HepG2 (cell line): ENCODE measurements around the gene C19orf73. TPM values are rescaled to one million over a fixed set of nuclear protein-coding genes. Genes with fewer than 3 reads are reported as not detected.
A peak's percentile ranks its signal among the peaks of the same experiment; 100 is the strongest.

Experiments
- CCDC6 ChIP-seq: sonication (generic); formaldehyde crosslinking; IDR thresholded peaks from 2 replicates; pipeline ENCODE4 v1.8.1; 2022; ENCODE audit warnings: mild to moderate bottlenecking, missing genetic modification reagents, moderate library complexity
- TAF1 ChIP-seq: sonication (generic); formaldehyde crosslinking; IDR thresholded peaks from 2 replicates; pipeline ENCODE4 v1.4.0; 2020; ENCODE audit warnings: missing genetic modification reagents
- ZNF335 ChIP-seq: sonication (generic); formaldehyde crosslinking; IDR thresholded peaks from 2 replicates; pipeline ENCODE4 v1.4.0; 2020; ENCODE audit warnings: missing genetic modification reagents
- ZNF766 ChIP-seq: sonication (generic); formaldehyde crosslinking; IDR thresholded peaks from 2 replicates; pipeline ENCODE4 v1.5.0; 2020; ENCODE audit warnings: missing genetic modification reagents, borderline replicate concordance
- polyA plus RNA-seq, 8 experiments: library from polyadenylated mRNA; depleted of rRNA in 3 of 8; stranded (reverse) in 7 of 8; unstranded in 1 of 8; fragments of >200 nt; fragmentation: Illumina TruSeq in 4 of 8; extraction: Trizol in 4 of 8; gene quantifications; 2 replicates each; pipeline versions ENCODE4 v1.2.1 to v1.2.3, GENCODE V29; 2011 to 2016; ENCODE audit warnings: low read depth in 4 of 8, missing spikeins in 1 of 8, mixed read lengths in 1 of 8; ENCODE audit not compliant: insufficient read depth in 1 of 8
- total RNA-seq, 5 experiments: library from RNA; depleted of rRNA; stranded (reverse); fragments of >200 nt; fragmentation: Illumina TruSeq; extraction: Trizol; gene quantifications; 2 replicates each; pipeline ENCODE4 v1.2.3, GENCODE V29; 2016; ENCODE audit warnings: low read depth in 1 of 5
- TF ChIP-seq, protein P1 (sequence below): sonication (generic); formaldehyde crosslinking; IDR thresholded peaks from 2 replicates; pipeline ENCODE4 v1.5.0; 2020; ENCODE audit warnings: mild to moderate bottlenecking, missing genetic modification reagents, borderline replicate concordance
- TF ChIP-seq, protein P2 (sequence below): sonication (generic); formaldehyde crosslinking; IDR thresholded peaks from 2 replicates; pipeline ENCODE4 v1.4.0; 2020; ENCODE audit warnings: missing genetic modification reagents
- TF ChIP-seq, protein P3 (sequence below): IDR thresholded peaks from 2 replicates; pipeline ENCODE4 v1.4.0; 2020; ENCODE audit warnings: mild to moderate bottlenecking, missing genetic modification reagents

C19orf73 gene
- total and polyA plus RNA-seq, 2 of the 13 experiments (the other 11 are each of a cell fraction or from before 2014, with no cell fraction given): 1.4 to 1.5 TPM

DNA sequence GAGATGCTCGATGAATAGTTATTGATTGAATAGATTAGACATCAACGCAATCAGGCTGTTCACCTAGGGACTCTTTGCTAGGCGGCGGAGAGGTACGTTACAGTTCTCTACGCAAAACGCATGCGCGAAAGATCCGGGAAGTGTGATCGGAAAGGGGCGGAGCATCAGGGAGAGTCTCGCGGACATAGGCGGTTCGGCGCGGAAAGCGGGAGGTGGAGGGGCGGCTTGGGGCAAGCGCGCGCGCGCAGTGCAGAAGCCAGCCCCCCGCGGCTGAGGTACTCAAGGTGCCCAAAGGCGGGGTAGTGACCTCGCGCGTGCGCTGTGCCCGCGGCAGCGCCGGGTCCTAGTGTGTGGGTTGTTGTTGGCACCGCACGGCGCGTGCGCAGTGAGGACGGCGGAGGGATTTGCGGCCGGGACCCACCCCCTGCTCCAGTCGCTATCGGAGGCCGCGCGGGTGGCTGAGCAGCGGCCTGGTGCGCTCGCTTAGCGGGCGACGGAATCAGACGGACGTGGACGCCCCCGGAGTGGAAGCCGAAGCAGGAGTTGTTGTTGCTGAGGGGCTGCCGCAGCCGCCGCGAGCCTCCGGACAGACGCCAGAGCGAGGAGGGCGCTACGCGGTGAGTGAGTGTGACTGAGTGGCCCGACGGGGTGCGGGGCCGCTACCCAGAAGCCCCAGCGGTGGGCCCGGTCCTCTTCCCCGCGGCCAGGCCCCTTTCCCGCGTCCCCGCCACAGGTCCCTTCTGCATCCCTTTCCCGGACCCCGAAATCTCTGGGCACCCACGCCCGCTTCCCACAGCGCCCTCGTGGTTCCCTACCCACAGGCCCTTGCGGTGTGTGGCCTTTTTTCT lies 33.7 kb downstream of the C19orf73 start, which contains the start of gene SNRNP70 (continued):
- TF ChIP-seq, protein P1, sequence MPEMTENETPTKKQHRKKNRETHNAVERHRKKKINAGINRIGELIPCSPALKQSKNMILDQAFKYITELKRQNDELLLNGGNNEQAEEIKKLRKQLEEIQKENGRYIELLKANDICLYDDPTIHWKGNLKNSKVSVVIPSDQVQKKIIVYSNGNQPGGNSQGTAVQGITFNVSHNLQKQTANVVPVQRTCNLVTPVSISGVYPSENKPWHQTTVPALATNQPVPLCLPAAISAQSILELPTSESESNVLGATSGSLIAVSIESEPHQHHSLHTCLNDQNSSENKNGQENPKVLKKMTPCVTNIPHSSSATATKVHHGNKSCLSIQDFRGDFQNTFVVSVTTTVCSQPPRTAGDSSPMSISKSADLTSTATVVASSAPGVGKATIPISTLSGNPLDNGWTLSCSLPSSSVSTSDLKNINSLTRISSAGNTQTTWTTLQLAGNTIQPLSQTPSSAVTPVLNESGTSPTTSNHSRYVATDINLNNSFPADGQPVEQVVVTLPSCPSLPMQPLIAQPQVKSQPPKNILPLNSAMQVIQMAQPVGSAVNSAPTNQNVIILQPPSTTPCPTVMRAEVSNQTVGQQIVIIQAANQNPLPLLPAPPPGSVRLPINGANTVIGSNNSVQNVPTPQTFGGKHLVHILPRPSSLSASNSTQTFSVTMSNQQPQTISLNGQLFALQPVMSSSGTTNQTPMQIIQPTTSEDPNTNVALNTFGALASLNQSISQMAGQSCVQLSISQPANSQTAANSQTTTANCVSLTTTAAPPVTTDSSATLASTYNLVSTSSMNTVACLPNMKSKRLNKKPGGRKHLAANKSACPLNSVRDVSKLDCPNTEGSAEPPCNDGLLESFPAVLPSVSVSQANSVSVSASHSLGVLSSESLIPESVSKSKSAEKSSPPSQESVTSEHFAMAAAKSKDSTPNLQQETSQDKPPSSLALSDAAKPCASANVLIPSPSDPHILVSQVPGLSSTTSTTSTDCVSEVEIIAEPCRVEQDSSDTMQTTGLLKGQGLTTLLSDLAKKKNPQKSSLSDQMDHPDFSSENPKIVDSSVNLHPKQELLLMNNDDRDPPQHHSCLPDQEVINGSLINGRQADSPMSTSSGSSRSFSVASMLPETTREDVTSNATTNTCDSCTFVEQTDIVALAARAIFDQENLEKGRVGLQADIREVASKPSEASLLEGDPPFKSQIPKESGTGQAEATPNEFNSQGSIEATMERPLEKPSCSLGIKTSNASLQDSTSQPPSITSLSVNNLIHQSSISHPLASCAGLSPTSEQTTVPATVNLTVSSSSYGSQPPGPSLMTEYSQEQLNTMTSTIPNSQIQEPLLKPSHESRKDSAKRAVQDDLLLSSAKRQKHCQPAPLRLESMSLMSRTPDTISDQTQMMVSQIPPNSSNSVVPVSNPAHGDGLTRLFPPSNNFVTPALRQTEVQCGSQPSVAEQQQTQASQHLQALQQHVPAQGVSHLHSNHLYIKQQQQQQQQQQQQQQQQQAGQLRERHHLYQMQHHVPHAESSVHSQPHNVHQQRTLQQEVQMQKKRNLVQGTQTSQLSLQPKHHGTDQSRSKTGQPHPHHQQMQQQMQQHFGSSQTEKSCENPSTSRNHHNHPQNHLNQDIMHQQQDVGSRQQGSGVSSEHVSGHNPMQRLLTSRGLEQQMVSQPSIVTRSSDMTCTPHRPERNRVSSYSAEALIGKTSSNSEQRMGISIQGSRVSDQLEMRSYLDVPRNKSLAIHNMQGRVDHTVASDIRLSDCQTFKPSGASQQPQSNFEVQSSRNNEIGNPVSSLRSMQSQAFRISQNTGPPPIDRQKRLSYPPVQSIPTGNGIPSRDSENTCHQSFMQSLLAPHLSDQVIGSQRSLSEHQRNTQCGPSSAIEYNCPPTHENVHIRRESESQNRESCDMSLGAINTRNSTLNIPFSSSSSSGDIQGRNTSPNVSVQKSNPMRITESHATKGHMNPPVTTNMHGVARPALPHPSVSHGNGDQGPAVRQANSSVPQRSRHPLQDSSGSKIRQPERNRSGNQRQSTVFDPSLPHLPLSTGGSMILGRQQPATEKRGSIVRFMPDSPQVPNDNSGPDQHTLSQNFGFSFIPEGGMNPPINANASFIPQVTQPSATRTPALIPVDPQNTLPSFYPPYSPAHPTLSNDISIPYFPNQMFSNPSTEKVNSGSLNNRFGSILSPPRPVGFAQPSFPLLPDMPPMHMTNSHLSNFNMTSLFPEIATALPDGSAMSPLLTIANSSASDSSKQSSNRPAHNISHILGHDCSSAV (CRISPR knock-in tag): 0 out of 2 replicates have a peak, but pooled peaks have one; percentile 17
- TF ChIP-seq, protein P2, sequence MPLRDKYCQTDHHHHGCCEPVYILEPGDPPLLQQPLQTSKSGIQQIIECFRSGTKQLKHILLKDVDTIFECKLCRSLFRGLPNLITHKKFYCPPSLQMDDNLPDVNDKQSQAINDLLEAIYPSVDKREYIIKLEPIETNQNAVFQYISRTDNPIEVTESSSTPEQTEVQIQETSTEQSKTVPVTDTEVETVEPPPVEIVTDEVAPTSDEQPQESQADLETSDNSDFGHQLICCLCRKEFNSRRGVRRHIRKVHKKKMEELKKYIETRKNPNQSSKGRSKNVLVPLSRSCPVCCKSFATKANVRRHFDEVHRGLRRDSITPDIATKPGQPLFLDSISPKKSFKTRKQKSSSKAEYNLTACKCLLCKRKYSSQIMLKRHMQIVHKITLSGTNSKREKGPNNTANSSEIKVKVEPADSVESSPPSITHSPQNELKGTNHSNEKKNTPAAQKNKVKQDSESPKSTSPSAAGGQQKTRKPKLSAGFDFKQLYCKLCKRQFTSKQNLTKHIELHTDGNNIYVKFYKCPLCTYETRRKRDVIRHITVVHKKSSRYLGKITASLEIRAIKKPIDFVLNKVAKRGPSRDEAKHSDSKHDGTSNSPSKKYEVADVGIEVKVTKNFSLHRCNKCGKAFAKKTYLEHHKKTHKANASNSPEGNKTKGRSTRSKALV (CRISPR knock-in tag): 0 out of 2 replicates have a peak, but pooled peaks have one; percentile 57
- peak; percentile 99 for TF ChIP-seq TAF1 (CRISPR knock-in tag)
- peak; percentile 80; the same call in 1 of the 2 replicates for TF ChIP-seq CCDC6 (CRISPR knock-in tag)
- peak; percentile 70; the same call in 1 of the 2 replicates for TF ChIP-seq ZNF335
- TF ChIP-seq ZNF766 (CRISPR knock-in tag): peak; percentile 67; the same call in 1 of the 2 replicates
- TF ChIP-seq, protein P3, sequence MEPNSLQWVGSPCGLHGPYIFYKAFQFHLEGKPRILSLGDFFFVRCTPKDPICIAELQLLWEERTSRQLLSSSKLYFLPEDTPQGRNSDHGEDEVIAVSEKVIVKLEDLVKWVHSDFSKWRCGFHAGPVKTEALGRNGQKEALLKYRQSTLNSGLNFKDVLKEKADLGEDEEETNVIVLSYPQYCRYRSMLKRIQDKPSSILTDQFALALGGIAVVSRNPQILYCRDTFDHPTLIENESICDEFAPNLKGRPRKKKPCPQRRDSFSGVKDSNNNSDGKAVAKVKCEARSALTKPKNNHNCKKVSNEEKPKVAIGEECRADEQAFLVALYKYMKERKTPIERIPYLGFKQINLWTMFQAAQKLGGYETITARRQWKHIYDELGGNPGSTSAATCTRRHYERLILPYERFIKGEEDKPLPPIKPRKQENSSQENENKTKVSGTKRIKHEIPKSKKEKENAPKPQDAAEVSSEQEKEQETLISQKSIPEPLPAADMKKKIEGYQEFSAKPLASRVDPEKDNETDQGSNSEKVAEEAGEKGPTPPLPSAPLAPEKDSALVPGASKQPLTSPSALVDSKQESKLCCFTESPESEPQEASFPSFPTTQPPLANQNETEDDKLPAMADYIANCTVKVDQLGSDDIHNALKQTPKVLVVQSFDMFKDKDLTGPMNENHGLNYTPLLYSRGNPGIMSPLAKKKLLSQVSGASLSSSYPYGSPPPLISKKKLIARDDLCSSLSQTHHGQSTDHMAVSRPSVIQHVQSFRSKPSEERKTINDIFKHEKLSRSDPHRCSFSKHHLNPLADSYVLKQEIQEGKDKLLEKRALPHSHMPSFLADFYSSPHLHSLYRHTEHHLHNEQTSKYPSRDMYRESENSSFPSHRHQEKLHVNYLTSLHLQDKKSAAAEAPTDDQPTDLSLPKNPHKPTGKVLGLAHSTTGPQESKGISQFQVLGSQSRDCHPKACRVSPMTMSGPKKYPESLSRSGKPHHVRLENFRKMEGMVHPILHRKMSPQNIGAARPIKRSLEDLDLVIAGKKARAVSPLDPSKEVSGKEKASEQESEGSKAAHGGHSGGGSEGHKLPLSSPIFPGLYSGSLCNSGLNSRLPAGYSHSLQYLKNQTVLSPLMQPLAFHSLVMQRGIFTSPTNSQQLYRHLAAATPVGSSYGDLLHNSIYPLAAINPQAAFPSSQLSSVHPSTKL (CRISPR knock-in tag): peak; percentile 55; the same call in 1 of the 2 replicates
